ENCODE results near the gene CDCP1.
"Not testable (repeated sequence)": the region's sequence is repeated elsewhere in the genome, so short reads cannot be mapped to it uniquely, and the experiment has no call there.

Gene CDCP1

GRCh38 chr3:45081506-45082141 is 64.6 kb downstream of the CDCP1 start:
- DNase-seq (no peak), ATAC-seq (no peak)
- no peak overlapping the region for H3K4me3 Mint-ChIP-seq
- H3K27ac Mint-ChIP-seq, result no peak overlapping the region
- no peaks in the 10 kb centered on the region for H3K36me3 Mint-ChIP-seq (ENCODE audit: low read depth)
- H3K27me3 Mint-ChIP-seq, result peaks cover 2% of the 10 kb centered on the region
- H3K4me1 Mint-ChIP-seq, result no peaks in the 10 kb centered on the region
- no peaks in the 10 kb centered on the region for H3K9me3 Mint-ChIP-seq

GRCh38 chr3:45080824-45081223 is 65.4 kb downstream of the CDCP1 start:
- Mint-ChIP-seq H3K9me3 (no peaks in the 10 kb centered on the region), H3K4me3 (no peak overlapping the region), H3K4me1 (no peaks in the 10 kb centered on the region), H3K27ac (no peak overlapping the region), H3K36me3 (ENCODE audit: low read depth) (no peaks in the 10 kb centered on the region), H3K27me3 (no peaks in the 10 kb centered on the region)
- DNase-seq (no peak), ATAC-seq (no peak)

GRCh38 chr3:45079715-45080114 is 66.5 kb downstream of the CDCP1 start:
- Mint-ChIP-seq H3K27ac (no peak overlapping the region), H3K36me3 (ENCODE audit: low read depth) (no peaks in the 10 kb centered on the region), H3K27me3 (no peaks in the 10 kb centered on the region), H3K9me3 (no peaks in the 10 kb centered on the region), H3K4me3 (no peak overlapping the region), H3K4me1 (no peaks in the 10 kb centered on the region)
- DNase-seq, result no peak
- no peak for ATAC-seq

- Mint-ChIP-seq H3K4me1 (no peaks in the 10 kb centered on the region), H3K27ac (no peak overlapping the region), H3K9me3 (no peaks in the 10 kb centered on the region), H3K4me3 (no peak overlapping the region), H3K27me3 (no peaks in the 10 kb centered on the region), H3K36me3 (ENCODE audit: low read depth) (no peaks in the 10 kb centered on the region)
- DNase-seq, result no peak
- no peak for ATAC-seq
These were observed 67.2 kb downstream of the CDCP1 start for GRCh38 chr3:45078910-45079522.

- not testable (repeated sequence) for ATAC-seq; H3K27ac Mint-ChIP-seq; DNase-seq; H3K4me1 Mint-ChIP-seq; H3K4me3 Mint-ChIP-seq; H3K27me3 Mint-ChIP-seq; H3K36me3 Mint-ChIP-seq (ENCODE audit: low read depth); H3K9me3 Mint-ChIP-seq
These were observed 67.9 kb downstream of the CDCP1 start for GRCh38 chr3:45078256-45078655.

GRCh38 chr3:45075821-45076625 is 70.2 kb downstream of the CDCP1 start:
- Mint-ChIP-seq H3K9me3 (no peaks in the 10 kb centered on the region), H3K27me3 (no peaks in the 10 kb centered on the region), H3K4me1 (no peaks in the 10 kb centered on the region), H3K27ac (no peak overlapping the region), H3K36me3 (ENCODE audit: low read depth) (no peaks in the 10 kb centered on the region), H3K4me3 (no peak overlapping the region)
- no peak for DNase-seq
- no peak for ATAC-seq

GRCh38 chr3:45071075-45071474 is 75.1 kb downstream of the CDCP1 start:
- Mint-ChIP-seq H3K9me3 (no peaks in the 10 kb centered on the region), H3K4me3 (no peak overlapping the region), H3K4me1 (peaks cover 12% of the 10 kb centered on the region), H3K27ac (no peak overlapping the region), H3K36me3 (ENCODE audit: low read depth) (no peaks in the 10 kb centered on the region), H3K27me3 (peaks cover 8% of the 10 kb centered on the region)
- DNase-seq (no peak), ATAC-seq (no peak)

GRCh38 chr3:45067941-45068340 is 78.2 kb downstream of the CDCP1 start:
- peaks cover 30% of the 10 kb centered on the region for H3K4me1 Mint-ChIP-seq
- H3K36me3 Mint-ChIP-seq (ENCODE audit: low read depth), result no peaks in the 10 kb centered on the region
- DNase-seq, result no peak
- H3K27ac Mint-ChIP-seq, result no peak overlapping the region
- H3K9me3 Mint-ChIP-seq, result no peaks in the 10 kb centered on the region
- no peak for ATAC-seq
- peaks cover 8% of the 10 kb centered on the region for H3K27me3 Mint-ChIP-seq
- no peak overlapping the region for H3K4me3 Mint-ChIP-seq

- DNase-seq (no peak), ATAC-seq (no peak)
- Mint-ChIP-seq H3K4me3 (no peak overlapping the region), H3K27me3 (peaks cover 8% of the 10 kb centered on the region), H3K4me1 (peaks cover 30% of the 10 kb centered on the region), H3K9me3 (no peaks in the 10 kb centered on the region), H3K36me3 (ENCODE audit: low read depth) (no peaks in the 10 kb centered on the region), H3K27ac (no peak overlapping the region)
These were observed 78.7 kb downstream of the CDCP1 start for GRCh38 chr3:45067486-45067885.

- DNase-seq, result no peak
- H3K4me3 Mint-ChIP-seq, result peak overlapping the region; percentile 15
- peaks cover 32% of the 10 kb centered on the region for H3K4me1 Mint-ChIP-seq
- no peaks in the 10 kb centered on the region for H3K9me3 Mint-ChIP-seq
- peak overlapping the region; percentile 65 for H3K27ac Mint-ChIP-seq
- ATAC-seq, result peak; percentile 37
- no peaks in the 10 kb centered on the region for H3K36me3 Mint-ChIP-seq (ENCODE audit: low read depth)
- H3K27me3 Mint-ChIP-seq, result peaks cover 8% of the 10 kb centered on the region
These were observed 79.9 kb downstream of the CDCP1 start for GRCh38 chr3:45066109-45066801.

GRCh38 chr3:45065373-45065720 is 80.8 kb downstream of the CDCP1 start:
- peaks cover 8% of the 10 kb centered on the region for H3K27me3 Mint-ChIP-seq
- ATAC-seq (no peak), DNase-seq (no peak)
- no peaks in the 10 kb centered on the region for H3K9me3 Mint-ChIP-seq
- H3K4me1 Mint-ChIP-seq, result peaks cover 32% of the 10 kb centered on the region
- H3K27ac Mint-ChIP-seq, result peak overlapping the region; percentile 86
- peak overlapping the region; percentile 58 for H3K4me3 Mint-ChIP-seq
- H3K36me3 Mint-ChIP-seq (ENCODE audit: low read depth), result no peaks in the 10 kb centered on the region

- DNase-seq (peak; percentile 71), ATAC-seq (peak; percentile 64)
- Mint-ChIP-seq H3K9me3 (no peaks in the 10 kb centered on the region), H3K36me3 (ENCODE audit: low read depth) (no peaks in the 10 kb centered on the region), H3K4me1 (peaks cover 32% of the 10 kb centered on the region), H3K27ac (peak overlapping the region; percentile 86), H3K27me3 (peaks cover 9% of the 10 kb centered on the region), H3K4me3 (peak overlapping the region; percentile 58)
These were observed 81.4 kb downstream of the CDCP1 start for GRCh38 chr3:45064512-45065372.

- Mint-ChIP-seq H3K27ac (no peak overlapping the region), H3K4me3 (no peak overlapping the region), H3K4me1 (peaks cover 41% of the 10 kb centered on the region), H3K27me3 (peaks cover 3% of the 10 kb centered on the region), H3K9me3 (no peaks in the 10 kb centered on the region), H3K36me3 (ENCODE audit: low read depth) (no peaks in the 10 kb centered on the region)
- DNase-seq, result no peak
- ATAC-seq, result no peak
These were observed 83.5 kb downstream of the CDCP1 start for GRCh38 chr3:45062697-45063070.

Measured in activated naive CD8-positive, alpha-beta T cell treated with anti-CD3 and anti-CD28 coated beads, Interleukin-2, amount 50 U/mL, for 24 hours (primary cell).